Endothelial cell of umbilical vein (primary cell): ENCODE data around the gene KHDRBS1. TPM values are rescaled to one million over a fixed set of nuclear protein-coding genes. Genes with fewer than 3 reads are reported as not detected.

ENCODE experiments used
- BruUV-seq: library from RNA; stranded (reverse); fragments of 400-500 nt; replicated peaks from 2 replicates; lab custom pipeline; 2021; lab: Mats Ljungman, UMichigan
- CTCF ChIA-PET: fragments of 300-600, 350-600 bp; sonication (Branson Sonifier 250); formaldehyde crosslinking; loops from one replicate; lab custom pipeline; 2021; ENCODE audit warnings: antibody characterized with exemption, inconsistent platforms; lab: Charles Lee
- POLR2A ChIA-PET: fragments of 300-600, 350-600 bp; sonication (Branson Sonifier 250); formaldehyde crosslinking; loops from one replicate; lab custom pipeline; 2021; ENCODE audit warnings: antibody characterized with exemption, inconsistent platforms; lab: Charles Lee
- DNase-seq: peaks from one replicate; pipeline ENCODE4 v3.0.0-alpha.2; 2011; ENCODE audit warnings: low read depth, low spot score
- FAIRE-seq: peaks from 2 replicates; lab custom pipeline; 2011; peaks lifted over from hg19 to GRCh38; lab: Jason Lieb, UNC
- H2AFZ ChIP-seq: 2 replicates; pipeline ENCODE4 v1.6.0; 2012; ENCODE audit warnings: low read depth, low read length, control low read depth, inconsistent platforms
- H3K27ac ChIP-seq: 2 replicates; pipeline ENCODE4 v1.5.1; 2011; ENCODE audit warnings: low read depth, mild to moderate bottlenecking, control low read depth, low read length, moderate library complexity; ENCODE audit not compliant: insufficient read depth
- H3K27me3 ChIP-seq, 2 experiments: 2 replicates each; pipeline versions ENCODE4 v1.6.0 to v1.6.1; 2011; ENCODE audit warnings: low read length in 2 of 2, mixed read lengths in 1 of 2; ENCODE audit not compliant: control insufficient read depth in 2 of 2, insufficient read depth in 2 of 2
- H3K36me3 ChIP-seq, 2 experiments: 2 replicates in 1 of 2; 3 replicates in 1 of 2; pipeline ENCODE4 v1.5.1; 2011; ENCODE audit warnings: low read length in 2 of 2, mild to moderate bottlenecking in 1 of 2, moderate library complexity in 1 of 2; ENCODE audit not compliant: control insufficient read depth in 2 of 2, insufficient read depth in 2 of 2; ENCODE audit errors: extremely low read depth in 1 of 2
- H3K4me1 ChIP-seq: 3 replicates; pipeline ENCODE4 v1.5.1; 2011; ENCODE audit warnings: mild to moderate bottlenecking, low read length; ENCODE audit not compliant: control insufficient read depth, insufficient read depth; ENCODE audit errors: extremely low read depth
- H3K4me2 ChIP-seq: 2 replicates; pipeline ENCODE4 v1.6.1; 2011; ENCODE audit warnings: low read length, control low read depth, mixed read lengths; ENCODE audit not compliant: insufficient read depth
- H3K4me3 ChIP-seq, 3 experiments: fragments of 200-600 bp in 1 of 3; sonication (generic), shearing (Covaris generic) in 1 of 3; replicated peaks in 1 of 3; 2 replicates each; pipeline ENCODE4 v1.5.1; 2011 to 2016; ENCODE audit warnings: control low read depth in 3 of 3, low read length in 3 of 3, mild to moderate bottlenecking in 2 of 3, inconsistent platforms in 1 of 3, low read depth in 1 of 3, moderate library complexity in 1 of 3; ENCODE audit not compliant: insufficient read depth in 1 of 3
- H3K79me2 ChIP-seq: 2 replicates; pipeline ENCODE4 v1.6.0; 2012; ENCODE audit warnings: low read length, inconsistent platforms; ENCODE audit not compliant: control insufficient read depth, insufficient read depth
- H3K9ac ChIP-seq: replicated peaks from 2 replicates; pipeline ENCODE3; 2011; ENCODE audit warnings: low read length, control low read depth; ENCODE audit not compliant: insufficient read depth; ENCODE audit errors: extremely low read depth
- H3K9me1 ChIP-seq: replicated peaks from 3 replicates; pipeline ENCODE4 v1.6.0; 2011; ENCODE audit warnings: mild to moderate bottlenecking, low read length; ENCODE audit not compliant: control insufficient read depth, insufficient read depth; ENCODE audit errors: extremely low read depth
- H3K9me3 ChIP-seq: replicated peaks from 2 replicates; pipeline ENCODE4 v1.5.1; 2012; ENCODE audit warnings: low read length, inconsistent platforms; ENCODE audit not compliant: control insufficient read depth, insufficient read depth
- H4K20me1 ChIP-seq: replicated peaks from 2 replicates; pipeline ENCODE3; 2011; ENCODE audit warnings: mild to moderate bottlenecking, low read length; ENCODE audit not compliant: control insufficient read depth, insufficient read depth; ENCODE audit errors: extremely low read depth
- EZH2 ChIP-seq: IDR thresholded peaks from 2 replicates; pipeline ENCODE4 v1.6.1; 2012; ENCODE audit warnings: borderline replicate concordance, low read depth, mild to moderate bottlenecking, moderate library complexity, low read length, inconsistent platforms; ENCODE audit not compliant: severe bottlenecking
- FOS ChIP-seq: IDR thresholded peaks from 2 replicates; pipeline ENCODE4 v1.6.1; 2011; ENCODE audit warnings: mild to moderate bottlenecking, low read length, moderate library complexity, borderline replicate concordance; ENCODE audit not compliant: insufficient read depth
- GATA2 ChIP-seq: IDR thresholded peaks from 2 replicates; pipeline ENCODE4 v1.7.0; 2011; ENCODE audit warnings: low read depth, mild to moderate bottlenecking, moderate library complexity, mixed read lengths, low read length; ENCODE audit not compliant: insufficient read length, insufficient read depth
- JUN ChIP-seq: IDR thresholded peaks from 2 replicates; pipeline ENCODE4 v1.6.1; 2011; ENCODE audit warnings: borderline replicate concordance, low read depth; ENCODE audit not compliant: insufficient read length, insufficient read depth
- MYC ChIP-seq: IDR thresholded peaks from one replicate; pipeline ENCODE4 v1.6.1; 2011; ENCODE audit warnings: mild to moderate bottlenecking, low read depth, low read length
- POLR2A ChIP-seq: IDR thresholded peaks from 2 replicates; pipeline ENCODE4 v1.6.1; 2012; ENCODE audit warnings: low read depth, mild to moderate bottlenecking, control low read depth, low read length
- POLR2AphosphoS5 ChIP-seq: IDR thresholded peaks from 2 replicates; pipeline ENCODE4 v1.6.1; 2012; ENCODE audit warnings: low read depth, mild to moderate bottlenecking, control low read depth, low read length, moderate library complexity; ENCODE audit not compliant: insufficient read depth
- dilution Hi-C: fragments of 300-500 bp; cut with MboI; formaldehyde crosslinking; loops from one replicate; pipeline ENCODE4 v1.15.0; 2019; ENCODE audit warnings: low sequenced_read_pairs; ENCODE audit not compliant: extremely low pct_ligation_motif_present
- intact Hi-C: fragments of 100-400 bp; cut with micrococcal nuclease; formaldehyde crosslinking; loops from one replicate; pipeline ENCODE4 v1.10.0; 2022
- polyA plus RNA-seq, 4 experiments: library from polyadenylated mRNA; depleted of rRNA in 3 of 4; stranded (reverse) in 3 of 4; unstranded in 1 of 4; fragments of >200 nt; gene quantifications; 2 replicates each; pipeline versions ENCODE4 v1.2.1 to v1.2.3, GENCODE V29; 2011 to 2012; ENCODE audit warnings: missing spikeins in 1 of 4
- total RNA-seq: library from RNA; stranded (reverse); gene quantifications from 2 replicates; pipeline ENCODE4 v1.2.3, GENCODE V29; 2021
- TF ChIP-seq, protein P1 (sequence below): IDR thresholded peaks from 2 replicates; pipeline ENCODE4 v1.6.1; 2011; ENCODE audit not compliant: insufficient read depth, insufficient read length
- TF ChIP-seq, protein P2 (sequence below), 2 donors: IDR thresholded peaks; 1 replicate in 1 of 2; 2 replicates in 1 of 2; pipeline ENCODE4 v1.5.1; 2011; ENCODE audit warnings: low read length in 2 of 2, mild to moderate bottlenecking in 2 of 2, moderate library complexity in 2 of 2, control low read depth in 1 of 2, inconsistent platforms in 1 of 2, low read depth in 1 of 2; ENCODE audit not compliant: insufficient read depth in 1 of 2; ENCODE audit errors: extremely low read depth in 1 of 2

The KHDRBS1 gene
- total and polyA plus RNA-seq, 2 donors (not counting 3 experiments of a cell fraction or from before 2014, with no cell fraction given): 43.4 to 194 TPM

GRCh38 chr1:32045772-32046171 is 32.1 kb downstream of the KHDRBS1 start:
- intact Hi-C loops: no loop called here
- BruUV-seq: no TSS peak
- no peak overlapping the region for H3K4me2 ChIP-seq
- dilution Hi-C loops: no loop called here
- CTCF ChIA-PET: interaction anchor here (1.1 kb wide), 1 partner anchor 17 kb away, joined by 3 read pairs; no protein-coding TSS in a partner anchor
- H4K20me1 ChIP-seq: no peaks in the 10 kb centered on the region
- TF ChIP-seq EZH2 (no peak), GATA2 (no peak), JUN (no peak), MYC (no peak), POLR2A (no peak), FOS (no peak), POLR2AphosphoS5 (no peak)
- TF ChIP-seq, protein P1, sequence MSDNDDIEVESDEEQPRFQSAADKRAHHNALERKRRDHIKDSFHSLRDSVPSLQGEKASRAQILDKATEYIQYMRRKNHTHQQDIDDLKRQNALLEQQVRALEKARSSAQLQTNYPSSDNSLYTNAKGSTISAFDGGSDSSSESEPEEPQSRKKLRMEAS: no peak
- TF ChIP-seq, protein P2, sequence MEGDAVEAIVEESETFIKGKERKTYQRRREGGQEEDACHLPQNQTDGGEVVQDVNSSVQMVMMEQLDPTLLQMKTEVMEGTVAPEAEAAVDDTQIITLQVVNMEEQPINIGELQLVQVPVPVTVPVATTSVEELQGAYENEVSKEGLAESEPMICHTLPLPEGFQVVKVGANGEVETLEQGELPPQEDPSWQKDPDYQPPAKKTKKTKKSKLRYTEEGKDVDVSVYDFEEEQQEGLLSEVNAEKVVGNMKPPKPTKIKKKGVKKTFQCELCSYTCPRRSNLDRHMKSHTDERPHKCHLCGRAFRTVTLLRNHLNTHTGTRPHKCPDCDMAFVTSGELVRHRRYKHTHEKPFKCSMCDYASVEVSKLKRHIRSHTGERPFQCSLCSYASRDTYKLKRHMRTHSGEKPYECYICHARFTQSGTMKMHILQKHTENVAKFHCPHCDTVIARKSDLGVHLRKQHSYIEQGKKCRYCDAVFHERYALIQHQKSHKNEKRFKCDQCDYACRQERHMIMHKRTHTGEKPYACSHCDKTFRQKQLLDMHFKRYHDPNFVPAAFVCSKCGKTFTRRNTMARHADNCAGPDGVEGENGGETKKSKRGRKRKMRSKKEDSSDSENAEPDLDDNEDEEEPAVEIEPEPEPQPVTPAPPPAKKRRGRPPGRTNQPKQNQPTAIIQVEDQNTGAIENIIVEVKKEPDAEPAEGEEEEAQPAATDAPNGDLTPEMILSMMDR (IDR thresholded peaks at IDR 0.05; ENCODE audit: extremely low read depth in 1 of 2, insufficient read depth in 1 of 2, low read depth in 1 of 2, low read length in 2 of 2): no peak
- peaks cover 30 to 52% of the 10 kb centered on the region in 2 experiments for H3K36me3 ChIP-seq
- H3K4me3 ChIP-seq: no peak overlapping the region
- DNase-seq (no peak), FAIRE-seq (no peak)
- H3K4me1 ChIP-seq: no peaks in the 10 kb centered on the region
- H3K79me2 ChIP-seq: peaks cover 33% of the 10 kb centered on the region
- H2AFZ ChIP-seq: no peak overlapping the region
- no peaks in the 10 kb centered on the region for H3K27me3 ChIP-seq
- H3K9me1 ChIP-seq: no peaks in the 10 kb centered on the region
- H3K9ac ChIP-seq: no peak overlapping the region
- POLR2A ChIA-PET: no interaction called here
- no peak overlapping the region for H3K27ac ChIP-seq
- H3K9me3 ChIP-seq: no peaks in the 10 kb centered on the region
